Endometrium (tissue), 2 donors: ENCODE measurements around the gene CTTNBP2NL.

ENCODE experiments used
- FAIRE-seq: peaks from 2 replicates; lab custom pipeline; 2012; peaks lifted over from hg19 to GRCh38; lab: Jason Lieb, UNC
- donor health status: control.
- donor health status: control.

Gene CTTNBP2NL

GRCh38 chr1:112508278-112509004, 112.4 kb downstream of the CTTNBP2NL start, which contains the start of gene WNT2B:
Gene WNT2B (plus strand): TSS chr1:112508965. CDS start chr1:112509263, 298 bp downstream.
- FAIRE-seq, result no peak

- no peak for FAIRE-seq
Measured at GRCh38 chr1:112509005-112509659, 113.1 kb downstream of the CTTNBP2NL start.

GRCh38 chr1:112509660-112510178, 113.7 kb downstream of the CTTNBP2NL start:
- FAIRE-seq, result no peak

- no peak for FAIRE-seq
Measured at GRCh38 chr1:112510340-112510739, 114.3 kb downstream of the CTTNBP2NL start.
